GM19023 (cell line): ENCODE data around the gene C1QTNF3.
A peak's percentile ranks its signal among the peaks of the same experiment; 100 is the strongest.
"Not testable (repeated sequence)": the region's sequence is repeated elsewhere in the genome, so short reads cannot be mapped to it uniquely, and the experiment has no call there.

Experiments used
- ATAC-seq: cut with Tn5 transposase; IDR thresholded peaks from one replicate; pipeline ENCODE4 v1.9.1; 2021; ENCODE audit warnings: mild to moderate bottlenecking, moderate library complexity; ENCODE audit not compliant: unreplicated experiment

Gene C1QTNF3

GRCh38 chr5:34053133-34053532, 10.1 kb upstream of the C1QTNF3 start:
- ATAC-seq: no peak

- no peak for ATAC-seq
These were observed 8.5 kb upstream of the C1QTNF3 start for GRCh38 chr5:34051374-34051980.

- no peak for ATAC-seq
These were observed 5.0 kb upstream of the C1QTNF3 start for GRCh38 chr5:34047774-34048572.

- no peak for ATAC-seq
These were observed 4.1 kb upstream of the C1QTNF3 start for GRCh38 chr5:34047143-34047542.

GRCh38 chr5:34045996-34046395, 3.0 kb upstream of the C1QTNF3 start:
- ATAC-seq: no peak

- no peak for ATAC-seq
These were observed 2.0 kb upstream of the C1QTNF3 start for GRCh38 chr5:34045023-34045422.

GRCh38 chr5:34042321-34042720, 692 bp downstream of the C1QTNF3 start:
- no peak for ATAC-seq

GRCh38 chr5:34041247-34041972, 1.6 kb downstream of the C1QTNF3 start:
- no peak for ATAC-seq

- no peak for ATAC-seq
These were observed 2.5 kb downstream of the C1QTNF3 start for GRCh38 chr5:34040472-34040871.

GRCh38 chr5:34039398-34040157, 3.4 kb downstream of the C1QTNF3 start:
- no peak for ATAC-seq

GRCh38 chr5:34038838-34039237, 4.2 kb downstream of the C1QTNF3 start:
- no peak for ATAC-seq

- no peak for ATAC-seq
These were observed 4.6 kb downstream of the C1QTNF3 start for GRCh38 chr5:34038390-34038789.

- no peak for ATAC-seq
These were observed 5.3 kb downstream of the C1QTNF3 start for GRCh38 chr5:34037726-34038125.

GRCh38 chr5:34035756-34036155, 7.3 kb downstream of the C1QTNF3 start:
- ATAC-seq: no peak

- peak; percentile 75 for ATAC-seq
These were observed 8.3 kb downstream of the C1QTNF3 start for GRCh38 chr5:34034534-34035327.

- ATAC-seq: no peak
These were observed 11.0 kb downstream of the C1QTNF3 start for GRCh38 chr5:34031966-34032365.

GRCh38 chr5:34031117-34031516, 11.9 kb downstream of the C1QTNF3 start:
- no peak for ATAC-seq

GRCh38 chr5:34030585-34030984, 12.4 kb downstream of the C1QTNF3 start:
- ATAC-seq: not testable (repeated sequence)

GRCh38 chr5:34030048-34030447, 13.0 kb downstream of the C1QTNF3 start:
- no peak for ATAC-seq

GRCh38 chr5:34028349-34028748, 14.7 kb downstream of the C1QTNF3 start:
- no peak for ATAC-seq
